Kidney (tissue), 14 donors: Measurements from ENCODE around the gene MCHR2. TPM values are rescaled to one million over a fixed set of nuclear protein-coding genes. Genes with fewer than 3 reads are reported as not detected.
A peak's percentile ranks its signal among the peaks of the same experiment; 100 is the strongest.

Source experiments
- DNase-seq, 5 donors: peaks; one replicate each; pipeline ENCODE4 v3.0.0-alpha.2; 2013 to 2020
- FAIRE-seq: peaks from 2 replicates; lab custom pipeline; 2012; peaks lifted over from hg19 to GRCh38; lab: Jason Lieb, UNC
- H3K27ac ChIP-seq, 2 donors: one replicate each; pipeline ENCODE4 v1.7.0; 2013; ENCODE audit warnings: low read depth in 2 of 2, low read length in 2 of 2, inconsistent platforms in 1 of 2
- H3K27me3 ChIP-seq: one replicate; pipeline ENCODE4 v1.7.1; 2013; ENCODE audit warnings: low read length, inconsistent platforms; ENCODE audit not compliant: control insufficient read depth, insufficient read depth
- H3K36me3 ChIP-seq, 3 donors: one replicate each; pipeline versions ENCODE4 v1.7.0 to v1.7.1; 2013; ENCODE audit warnings: low read length in 3 of 3, control low read depth in 1 of 3, inconsistent platforms in 1 of 3; ENCODE audit not compliant: insufficient read depth in 3 of 3, control insufficient read depth in 2 of 3
- H3K4me1 ChIP-seq, 3 donors: one replicate each; pipeline versions ENCODE4 v1.7.0 to v1.7.1; 2013; ENCODE audit warnings: low read length in 3 of 3, inconsistent platforms in 1 of 3, low read depth in 1 of 3; ENCODE audit not compliant: control insufficient read depth in 2 of 3, insufficient read depth in 2 of 3
- H3K4me3 ChIP-seq, 3 donors: one replicate each; pipeline versions ENCODE4 v1.7.0 to v1.8.1; 2013; ENCODE audit warnings: low read length in 3 of 3, control low read depth in 1 of 3, inconsistent platforms in 1 of 3
- H3K9ac ChIP-seq, 3 donors: one replicate each; pipeline versions ENCODE4 v1.7.0 to v1.7.1; 2013; ENCODE audit warnings: low read length in 3 of 3, control low read depth in 1 of 3, inconsistent platforms in 1 of 3
- H3K9me3 ChIP-seq, 3 donors: one replicate each; pipeline versions ENCODE4 v1.7.0 to v1.7.1; 2013; ENCODE audit warnings: low read length in 3 of 3, control low read depth in 1 of 3, inconsistent platforms in 1 of 3; ENCODE audit not compliant: control insufficient read depth in 2 of 3, insufficient read depth in 1 of 3
- CTCF ChIP-seq: IDR thresholded peaks from 3 replicates; pipeline ENCODE4 v1.5.1; 2012; ENCODE audit warnings: mild to moderate bottlenecking, moderate library complexity, borderline replicate concordance; ENCODE audit not compliant: insufficient read depth; ENCODE audit errors: extremely low read depth
- intact Hi-C: fragments of 100-400 bp; cut with DNase I; formaldehyde crosslinking; loops from one replicate; pipeline ENCODE4 v1.11.1; 2022
- polyA plus RNA-seq: library from polyadenylated mRNA; stranded (reverse); fragments of 350-450 nt; fragmentation: Illumina TruSeq; extraction: RNeasy Lipid Tissue Mini Kit (QIAGEN cat#74804); gene quantifications from one replicate; pipeline ENCODE4 v1.2.3, GENCODE V29; 2014; ENCODE audit warnings: low read depth, low replicate concordance; ENCODE audit not compliant: insufficient read depth
- total RNA-seq: library from RNA; stranded (reverse); fragmentation: NEBNext Ultra II Directional; extraction: Animal tissue kit (Norgen Biotek cat#: 25700); gene quantifications from one replicate; pipeline ENCODE4 v1.2.1, GENCODE V29; 2021
- donor health status: control.
- donor health status: control.
- donor health status: control.
- donor health status: control.
- donor health status: control.
- donor health status: DM: yes; HTN: yes; CAD: no.
- donor health status: Normal renal cell carcinoma (clear cell type).

The MCHR2 gene
- total and polyA plus RNA-seq, 2 donors from 2014 or later = not detected

- no peaks in the 10 kb centered on the region for H3K27me3 ChIP-seq
- no peak for DNase-seq
- intact Hi-C loops = no loop called here
- no peaks in the 10 kb centered on the region for H3K9me3 ChIP-seq
- H3K27ac ChIP-seq = no peak overlapping the region
- H3K9ac ChIP-seq = no peak overlapping the region
- no peaks in the 10 kb centered on the region for H3K4me1 ChIP-seq
- TF ChIP-seq CTCF = no peak
- H3K36me3 ChIP-seq = no peaks in the 10 kb centered on the region
- no peak overlapping the region for H3K4me3 ChIP-seq
- FAIRE-seq = no peak
Measured at GRCh38 chr6:99887066-99887465, 107.0 kb downstream of the MCHR2 start.

- Histone ChIP-seq H3K27me3 (no peaks in the 10 kb centered on the region), H3K27ac (no peak overlapping the region), H3K4me1 (no peaks in the 10 kb centered on the region), H3K36me3 (no peaks in the 10 kb centered on the region), H3K9me3 (no peaks in the 10 kb centered on the region), H3K9ac (no peak overlapping the region), H3K4me3 (no peak overlapping the region)
- intact Hi-C loops = no loop called here
- DNase-seq (no peak), FAIRE-seq (no peak)
- no peak for TF ChIP-seq CTCF
Measured at GRCh38 chr6:99885051-99885450, 109.0 kb downstream of the MCHR2 start.

DNA sequence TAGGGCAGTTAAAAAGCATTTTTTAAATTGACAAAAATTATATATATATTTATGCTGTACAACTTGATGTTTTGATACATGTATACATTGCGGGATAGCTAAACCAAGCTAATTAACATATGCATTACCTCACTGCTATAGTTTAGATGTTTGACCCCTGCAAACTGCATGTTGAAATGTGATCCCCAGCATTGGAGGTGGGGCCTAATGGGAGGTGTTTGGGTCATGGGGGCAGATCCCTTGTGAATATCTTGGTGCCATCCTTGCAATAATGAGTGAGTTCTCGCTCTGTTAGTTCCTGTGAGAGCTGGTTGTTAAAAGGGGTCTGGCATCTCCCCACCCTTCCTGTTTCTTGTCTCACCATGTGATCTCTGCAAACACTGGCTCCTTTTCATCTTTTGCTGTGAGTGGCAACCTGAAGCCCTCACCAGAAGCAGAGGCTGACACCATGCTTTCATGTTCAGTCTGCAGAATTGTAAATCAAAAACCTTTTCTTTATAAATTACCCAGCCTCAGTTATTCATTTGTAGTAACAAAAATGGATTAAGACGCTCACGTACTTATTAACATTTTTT lies 111.8 kb downstream of the MCHR2 start:
- DNase-seq = peak in 2 of 5 donors; percentile 16 to 28
- H3K9me3 ChIP-seq = no peaks in the 10 kb centered on the region
- H3K27me3 ChIP-seq = no peaks in the 10 kb centered on the region
- H3K36me3 ChIP-seq = no peaks in the 10 kb centered on the region
- no peak overlapping the region for H3K4me3 ChIP-seq
- TF ChIP-seq CTCF = no peak
- H3K4me1 ChIP-seq = no peaks in the 10 kb centered on the region
- no peak overlapping the region for H3K9ac ChIP-seq
- no peak overlapping the region for H3K27ac ChIP-seq
- intact Hi-C loops = no loop called here
- FAIRE-seq = no peak

DNA sequence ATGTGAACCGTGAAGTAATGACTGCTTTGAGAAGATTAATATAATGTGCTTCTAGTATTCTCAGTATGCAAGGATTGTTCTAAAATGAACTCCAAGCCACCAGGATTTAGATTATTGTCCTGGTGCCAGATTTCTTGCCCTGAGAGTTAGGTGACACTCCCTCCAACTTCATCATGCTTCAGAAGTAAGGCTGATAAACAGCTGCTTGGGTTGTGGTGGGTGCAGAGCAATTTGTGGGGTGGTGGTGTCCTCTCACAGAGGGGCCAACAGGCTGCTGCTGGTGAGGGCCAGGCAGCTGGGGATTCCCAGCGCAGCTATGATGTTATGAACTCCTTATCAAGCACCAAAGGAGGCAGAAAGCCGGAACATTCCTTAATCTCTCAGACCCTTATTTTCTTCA lies 114.6 kb downstream of the MCHR2 start:
- H3K4me3 ChIP-seq = no peak overlapping the region
- intact Hi-C loops = no loop called here

More for the DNA sequence above, 114.6 kb downstream of the MCHR2 start:
- FAIRE-seq (no peak), DNase-seq (no peak)
- H3K27ac ChIP-seq = no peak overlapping the region
- no peak for TF ChIP-seq CTCF
- no peaks in the 10 kb centered on the region for H3K4me1 ChIP-seq
- no peak overlapping the region for H3K9ac ChIP-seq
- H3K9me3 ChIP-seq = no peaks in the 10 kb centered on the region
- H3K27me3 ChIP-seq = no peaks in the 10 kb centered on the region
- no peaks in the 10 kb centered on the region for H3K36me3 ChIP-seq
